Stimulated activated CD8-positive, alpha-beta memory T cell treated with anti-CD3 and anti-CD28 coated beads, Interleukin-4, amount 100 ng/mL, for 48 hours (primary cell): ENCODE data around the gene LRRC46.
A peak's percentile ranks its signal among the peaks of the same experiment; 100 is the strongest.

ENCODE experiments used
- DNase-seq: peaks from one replicate; pipeline ENCODE4 v3.0.0-alpha.2; 2020

The LRRC46 gene

DNA sequence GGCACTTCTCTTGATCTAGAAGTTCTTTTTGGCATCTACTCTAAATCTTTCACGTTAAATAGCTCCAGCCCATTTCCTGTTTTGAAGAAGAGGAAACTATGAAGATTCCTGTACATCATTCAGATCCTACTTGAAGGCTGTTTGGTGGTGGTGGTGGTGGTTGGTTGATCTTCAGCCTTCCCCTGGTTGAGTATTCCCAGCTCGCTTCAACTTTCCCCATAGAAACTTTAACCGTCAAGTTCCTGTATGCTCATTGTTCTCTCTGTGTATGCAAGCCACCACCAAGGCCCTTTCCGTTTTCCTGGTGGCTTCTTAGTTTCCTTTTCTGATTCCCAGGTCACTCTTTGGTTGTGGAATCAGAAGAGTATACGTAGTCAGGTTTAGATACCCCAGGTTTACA, 3.3 kb downstream of the LRRC46 start:
- no peak for DNase-seq

DNA sequence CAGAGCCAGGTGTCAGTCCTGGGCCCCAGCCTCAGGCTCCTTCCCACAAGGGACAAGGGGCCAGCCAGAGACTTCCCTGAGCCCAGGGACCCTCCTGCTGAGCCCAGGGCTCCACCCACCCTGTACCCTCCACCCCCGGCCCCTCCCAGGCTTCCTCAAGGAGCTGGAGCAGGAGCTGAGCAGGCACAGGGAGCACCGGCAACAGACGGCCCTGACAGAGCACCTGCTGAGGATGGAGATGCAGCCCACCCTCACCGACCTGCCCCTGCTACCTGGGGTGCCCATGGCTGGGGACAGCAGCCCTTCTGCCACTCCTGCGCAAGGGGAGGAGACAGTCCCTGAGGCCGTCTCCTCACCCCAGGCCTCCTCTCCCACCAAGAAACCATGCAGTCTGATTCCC, 5.1 kb downstream of the LRRC46 start:
- no peak for DNase-seq

DNA sequence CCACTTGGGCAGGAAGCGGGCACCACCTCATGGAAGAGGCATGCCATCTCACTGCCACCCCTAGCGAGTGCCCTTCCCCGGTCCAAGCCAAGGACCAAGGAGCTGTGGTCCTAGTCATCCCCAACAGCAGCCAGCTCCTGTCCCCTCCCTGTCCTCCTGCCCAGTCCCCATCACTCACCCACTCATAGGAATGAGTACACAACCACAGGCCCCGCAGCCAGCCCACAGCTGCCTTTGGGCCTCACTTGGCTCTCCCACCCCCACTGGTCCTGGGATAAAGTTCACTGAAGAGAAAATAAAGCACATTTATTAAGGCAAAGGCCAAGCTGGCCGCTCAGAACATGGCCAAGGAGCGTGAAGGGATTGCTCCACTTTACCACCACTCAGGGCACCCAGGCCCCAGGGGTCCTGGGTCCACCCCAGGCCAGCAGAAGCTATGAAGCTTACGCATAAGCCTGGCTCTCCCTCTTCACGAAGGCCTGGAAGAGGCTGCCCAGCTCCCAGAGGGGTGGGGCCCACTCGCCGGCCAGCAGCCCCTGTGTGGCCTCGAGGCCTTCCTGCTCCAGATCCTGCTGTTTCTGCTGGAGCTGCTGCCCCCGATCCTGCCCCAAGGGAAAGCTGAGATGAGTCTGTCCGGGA, 6.0 kb downstream of the LRRC46 start:
- no peak for DNase-seq

DNA sequence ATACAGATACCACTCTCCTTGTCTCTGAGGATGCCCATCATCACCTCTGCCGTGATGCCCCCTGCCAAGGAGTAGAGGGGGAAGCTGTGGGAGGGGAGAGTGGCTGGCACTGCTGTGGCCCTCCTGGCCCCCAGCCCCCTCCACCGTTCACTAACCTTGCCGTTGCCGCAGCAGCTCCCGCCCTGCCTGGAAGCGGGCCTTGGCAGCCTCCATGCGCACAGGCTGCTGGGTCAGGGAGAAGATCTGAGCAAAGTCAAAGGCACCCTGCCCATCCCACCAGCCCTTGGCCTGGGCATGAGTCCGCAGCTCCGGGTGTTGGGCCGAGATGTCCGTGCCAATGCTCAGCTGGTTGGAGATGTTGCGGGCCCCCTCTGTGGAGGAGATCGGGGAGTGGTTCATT, 7.2 kb downstream of the LRRC46 start:
- no peak for DNase-seq

DNA sequence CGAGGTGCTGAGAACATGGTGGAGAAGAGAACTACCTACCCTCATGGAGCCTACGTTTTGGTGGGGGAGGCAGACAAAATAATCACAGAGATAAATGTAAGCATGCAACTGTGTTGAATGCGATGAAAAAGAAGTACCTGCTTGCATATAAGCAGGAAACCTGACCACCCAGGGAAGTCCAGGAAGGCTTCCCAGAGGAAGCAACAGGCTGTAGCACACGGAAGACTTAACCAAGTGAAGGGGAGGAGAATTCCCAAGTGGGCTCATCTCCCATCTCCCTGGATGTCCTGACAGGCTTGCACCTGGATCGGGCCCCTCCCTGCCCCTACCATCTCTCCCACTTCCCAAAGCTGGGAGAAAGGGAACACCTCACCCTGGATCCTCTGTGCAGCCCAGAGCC, 7.6 kb downstream of the LRRC46 start:
- DNase-seq, result no peak

DNA sequence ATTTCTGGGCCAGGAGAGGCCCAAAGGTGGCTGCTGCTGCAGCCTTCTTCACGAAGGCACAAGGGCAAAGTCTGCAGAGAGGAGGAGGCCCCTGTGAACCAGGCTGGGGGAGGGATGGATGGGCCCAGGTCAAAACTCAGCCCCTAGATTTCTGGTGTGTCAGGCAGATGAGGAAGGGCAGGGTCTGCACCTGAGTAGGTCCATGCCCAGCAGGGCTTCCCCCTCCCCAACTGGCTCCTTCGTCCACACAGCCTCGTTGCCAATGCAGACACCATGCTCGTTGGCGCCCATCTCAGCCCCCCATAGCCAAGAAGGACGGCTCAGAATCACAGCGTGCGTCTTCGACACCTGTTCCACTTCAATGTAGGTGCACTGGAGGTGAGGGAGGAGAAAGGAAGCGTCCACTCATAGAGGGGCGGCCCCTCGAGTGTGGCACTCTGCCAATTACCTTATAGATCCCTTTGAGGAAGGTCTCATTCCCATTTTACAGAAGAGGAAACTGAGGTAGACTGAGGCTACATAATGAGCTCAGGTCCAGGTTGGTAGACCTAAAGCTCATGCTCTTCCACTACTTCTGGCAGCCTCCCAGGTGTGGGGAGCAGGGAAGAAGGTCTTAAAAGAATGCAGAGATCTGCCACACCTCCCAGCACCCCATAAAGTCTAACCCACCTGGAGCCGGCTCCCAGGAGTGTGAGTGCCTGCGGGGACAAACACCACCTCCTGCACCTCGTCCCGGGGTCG, 8.7 kb downstream of the LRRC46 start:
- no peak for DNase-seq

DNA sequence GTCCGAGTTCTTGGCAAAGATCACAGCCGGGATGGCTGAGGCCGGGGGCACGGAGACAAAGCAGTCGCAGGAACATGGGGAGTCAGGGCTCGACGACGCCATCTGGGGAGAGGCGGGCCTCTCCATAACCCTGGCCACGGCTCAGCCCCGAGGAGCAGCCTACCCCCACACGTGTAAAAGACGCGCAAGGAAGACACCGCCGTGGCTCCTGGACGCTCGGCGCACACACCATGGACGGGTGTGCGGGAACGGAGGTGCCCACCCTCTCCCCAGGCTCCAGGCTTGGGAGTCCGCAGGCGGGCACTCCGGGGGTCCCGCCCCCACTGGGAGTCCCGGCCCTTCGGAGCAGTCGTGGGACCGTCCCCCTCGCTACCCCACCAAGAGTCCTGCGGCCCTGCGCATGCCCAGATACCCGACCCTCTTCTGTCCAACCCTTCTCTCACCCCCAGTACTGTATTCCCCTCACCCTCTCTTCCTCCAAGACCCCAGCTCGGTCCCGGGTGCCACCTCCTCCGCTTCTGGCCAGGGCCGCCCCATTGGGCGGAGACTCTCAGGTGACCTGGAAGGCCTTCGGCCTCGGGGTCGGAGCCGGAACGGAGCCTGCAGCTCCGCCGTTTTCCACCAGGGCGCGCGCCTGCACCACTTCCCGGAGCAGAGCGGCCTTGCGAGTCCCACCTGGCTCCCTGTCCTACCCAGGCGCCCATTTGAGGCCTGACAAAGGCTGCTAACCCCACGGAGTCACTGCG, 9.4 kb downstream of the LRRC46 start, which contains the start of gene SCRN2:
TSS of gene SCRN2 (minus strand) at position 532 of the 746 bp plus-strand sequence. CDS start at position 102, 430 bp downstream.
- peak; percentile 97 for DNase-seq

DNA sequence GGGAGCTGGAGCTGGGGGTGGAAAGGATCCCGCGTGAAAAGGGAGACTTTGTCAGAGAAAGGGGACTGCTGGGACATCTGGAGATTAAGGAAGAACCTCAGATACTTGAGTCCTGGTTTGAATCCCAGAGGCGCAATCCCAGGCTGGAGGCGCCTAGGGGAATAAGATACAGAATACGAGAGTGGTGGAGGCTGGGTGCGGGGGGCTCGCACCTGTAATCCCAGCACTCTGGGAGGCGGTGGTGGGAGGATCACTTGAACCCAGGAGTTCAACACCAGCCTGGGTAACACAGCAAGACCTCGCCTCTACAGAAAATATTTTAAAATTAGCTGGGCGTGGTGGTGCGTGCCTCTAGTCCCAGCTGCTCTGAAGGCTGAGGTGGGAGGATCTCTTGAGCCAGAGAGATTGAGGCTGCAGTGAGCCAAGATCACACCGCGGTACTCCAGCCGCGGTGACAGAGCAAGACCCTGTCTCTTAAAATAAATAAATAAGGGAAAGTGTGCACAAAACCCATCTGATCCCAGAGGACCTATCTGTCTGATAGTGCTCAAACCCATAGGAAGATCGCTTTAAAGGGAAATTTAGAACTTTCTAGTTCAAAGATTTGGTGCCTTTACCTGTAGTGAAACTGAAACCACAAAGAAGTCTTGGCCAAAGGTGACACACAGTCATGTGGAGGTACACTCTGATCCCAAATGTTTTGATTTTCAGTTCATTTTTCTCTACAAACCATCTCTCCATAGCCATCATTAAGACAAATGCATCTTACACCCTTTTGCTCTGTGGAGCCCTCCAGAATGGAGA, 10.2 kb downstream of the LRRC46 start:
- DNase-seq, result no peak

DNA sequence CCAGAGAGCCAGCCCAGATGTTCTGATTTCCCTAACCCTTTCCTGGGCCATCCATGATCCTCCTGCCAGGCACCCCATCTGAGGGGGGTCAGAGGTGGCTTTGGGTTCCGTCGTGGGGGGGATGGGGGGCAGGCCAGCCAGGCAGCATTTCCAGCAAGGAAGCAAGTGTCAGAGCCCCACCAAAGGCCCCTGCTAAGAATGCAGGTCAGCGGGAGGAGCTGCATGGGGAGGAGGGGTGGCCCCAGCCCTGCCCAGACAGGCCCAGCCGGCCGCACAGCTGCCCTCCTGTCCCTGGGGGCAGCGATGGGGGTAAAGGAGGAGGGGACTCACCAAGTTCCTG, 11.9 kb downstream of the LRRC46 start:
- DNase-seq, result no peak

DNA sequence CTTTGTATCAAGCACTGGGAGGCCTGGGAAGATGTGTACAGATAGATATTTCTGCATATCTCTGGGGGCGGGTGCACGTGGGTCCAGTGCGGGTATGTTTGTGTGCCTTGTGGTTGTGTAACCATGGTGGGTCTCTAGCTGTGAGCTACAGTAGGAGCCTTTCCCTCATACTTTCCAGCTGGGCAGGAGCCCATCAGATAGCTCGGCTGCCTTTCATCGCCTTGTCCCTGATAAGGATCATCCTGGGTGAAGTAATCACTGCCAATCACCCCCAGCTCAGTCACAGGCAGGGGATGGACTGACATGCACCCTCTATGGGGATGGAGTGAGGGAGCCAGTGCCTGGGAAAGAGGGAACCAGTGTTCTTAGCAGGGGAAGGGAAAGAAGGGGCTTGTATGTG, 12.8 kb downstream of the LRRC46 start:
- DNase-seq, result no peak

DNA sequence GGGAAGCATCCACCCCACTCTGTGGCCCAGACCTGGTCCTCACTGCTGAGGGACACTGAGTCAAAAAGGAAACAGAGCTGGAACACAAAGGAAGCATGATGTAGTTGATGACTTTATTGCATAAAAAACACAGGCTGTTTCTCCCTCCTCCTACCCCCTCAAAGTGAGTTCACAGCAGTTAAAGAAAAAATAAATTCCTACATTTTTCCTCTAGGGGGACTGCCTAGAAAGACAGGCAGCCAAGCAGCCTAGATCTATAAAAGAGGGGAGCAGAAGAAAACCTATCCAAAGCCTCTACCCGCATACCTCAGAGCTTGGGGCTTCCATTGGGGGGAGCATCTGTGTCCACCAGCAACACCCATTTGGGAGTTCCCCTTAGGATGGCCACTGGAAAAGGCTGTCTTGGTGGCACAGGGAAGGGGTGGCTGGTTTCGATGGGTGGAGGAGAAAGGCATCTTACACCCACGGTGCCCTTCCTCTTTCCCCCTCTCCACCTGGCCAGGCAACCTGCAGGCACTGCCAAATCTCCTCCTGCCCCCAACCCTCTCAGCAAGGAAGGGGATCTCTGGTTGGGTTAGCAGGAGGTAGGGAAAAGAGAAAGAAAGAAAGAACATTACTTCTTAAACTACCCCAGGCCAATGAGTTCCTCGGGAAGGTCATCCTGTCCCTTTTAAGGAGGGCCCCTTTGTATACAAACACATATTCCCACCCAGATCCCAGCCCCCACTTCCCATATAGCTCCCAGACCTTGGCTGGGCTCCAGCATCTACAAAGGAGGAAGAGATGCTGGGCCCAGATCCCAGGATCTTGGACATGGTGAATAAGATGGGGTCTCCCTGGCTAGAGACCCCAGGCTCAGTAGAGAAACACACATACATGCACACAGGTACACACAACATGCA, 13.6 kb downstream of the LRRC46 start:
- no peak for DNase-seq

DNA sequence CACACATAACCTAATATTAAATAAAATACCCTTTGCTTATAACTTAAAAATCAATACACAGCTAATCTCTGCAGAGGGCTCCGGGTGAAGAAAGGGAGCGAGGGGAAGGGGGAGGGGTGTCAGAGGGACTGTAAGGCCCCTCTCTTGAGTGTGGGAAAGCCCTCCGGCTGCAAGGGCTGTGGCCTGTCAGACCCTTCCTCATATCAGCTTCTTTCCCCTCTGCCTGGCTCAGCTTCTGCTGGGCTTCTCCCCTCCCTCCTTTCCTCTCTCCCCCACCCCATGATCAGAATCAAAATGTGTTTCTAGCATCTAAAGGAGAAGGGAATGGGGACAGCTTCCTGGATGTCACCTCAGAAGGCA, 14.2 kb downstream of the LRRC46 start:
- DNase-seq, result no peak

DNA sequence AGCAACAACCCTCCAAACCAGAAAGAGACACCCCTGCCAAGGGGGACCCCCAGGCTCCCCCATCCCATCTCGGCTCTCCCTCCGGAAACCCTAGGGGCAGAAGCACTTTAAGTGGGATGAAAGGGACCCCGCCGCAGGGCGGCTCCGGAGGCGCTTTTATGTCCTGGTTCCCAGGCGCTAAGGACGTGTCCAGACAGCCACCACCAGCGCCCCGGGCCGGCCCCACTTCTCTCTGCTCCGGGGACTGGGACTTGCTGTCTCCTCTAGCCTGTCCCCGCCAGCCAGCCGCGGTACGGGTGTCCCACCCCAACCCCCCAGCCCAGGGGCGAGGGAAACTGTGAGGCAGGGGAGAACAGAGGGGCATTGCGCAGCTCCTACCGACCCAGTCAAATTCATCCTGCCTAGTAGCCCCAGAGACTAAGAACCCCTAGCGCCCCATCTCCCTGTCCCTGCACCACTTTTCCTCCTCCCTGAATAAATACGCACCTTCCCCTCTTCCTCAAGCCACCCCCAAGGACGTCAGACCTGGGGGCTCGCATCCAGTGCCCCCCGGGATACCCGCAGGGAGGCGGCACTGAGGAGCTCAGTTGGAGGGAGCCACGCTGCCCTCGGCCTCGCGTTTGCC, 15.4 kb downstream of the LRRC46 start:
- no peak for DNase-seq

DNA sequence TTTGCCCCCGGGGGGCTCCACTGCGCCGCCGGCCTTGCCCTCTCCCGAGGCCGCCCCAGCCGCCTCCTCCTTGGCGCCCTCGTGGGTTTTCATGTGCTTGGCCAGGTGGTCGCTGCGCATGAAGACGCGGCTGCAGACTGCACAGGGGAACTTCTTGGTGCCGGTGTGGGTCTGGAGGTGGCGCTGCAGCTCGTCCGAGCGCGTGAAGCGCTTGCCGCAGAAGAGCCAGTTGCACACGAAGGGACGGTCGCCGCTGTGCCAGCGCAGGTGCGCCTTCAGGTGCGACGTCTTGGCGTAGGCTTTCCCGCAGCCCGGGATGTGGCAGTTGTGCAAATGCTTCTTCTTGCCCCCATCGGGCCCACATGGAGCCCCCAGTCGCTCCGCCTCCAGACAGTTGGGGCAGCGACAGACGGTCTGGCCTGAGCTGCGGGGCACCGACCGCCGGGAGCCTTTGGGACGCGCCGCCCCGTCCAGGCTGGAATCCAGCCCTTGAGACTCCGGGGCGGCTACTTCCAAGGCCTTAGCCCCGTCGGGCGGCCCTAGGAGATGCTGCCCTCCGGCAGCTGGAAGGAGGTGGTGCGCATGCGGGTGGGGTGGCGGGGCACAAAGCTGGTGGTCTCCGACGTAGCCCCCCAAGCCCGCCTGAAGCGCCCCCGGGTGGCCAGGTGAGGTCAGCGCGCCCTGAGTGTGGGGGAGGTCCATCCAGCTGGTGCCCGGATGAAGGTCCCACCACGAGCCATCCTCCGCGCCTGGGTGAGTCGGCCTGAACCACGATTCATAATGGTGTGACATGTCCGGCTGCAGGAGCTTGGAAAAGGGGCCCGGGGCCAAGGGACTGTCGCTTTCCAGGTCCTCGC, 16.1 kb downstream of the LRRC46 start:
- DNase-seq, result no peak

DNA sequence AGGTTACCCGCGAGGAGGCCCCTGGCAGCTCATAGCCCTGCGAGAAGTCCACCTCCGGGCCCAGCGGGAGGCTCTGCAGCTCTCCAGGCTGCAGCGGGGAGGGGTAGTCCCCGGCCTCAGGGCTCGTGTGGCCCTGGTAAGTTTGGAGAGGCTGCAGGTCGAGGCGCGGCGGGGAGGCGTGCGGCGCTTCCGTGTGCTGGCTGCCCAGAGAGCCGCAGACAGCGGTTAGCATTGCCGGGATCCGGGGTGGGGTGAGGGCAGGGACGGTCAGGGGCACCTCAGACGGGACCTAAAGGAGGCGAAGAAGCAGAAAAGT, 16.7 kb downstream of the LRRC46 start:
- DNase-seq, result no peak

DNA sequence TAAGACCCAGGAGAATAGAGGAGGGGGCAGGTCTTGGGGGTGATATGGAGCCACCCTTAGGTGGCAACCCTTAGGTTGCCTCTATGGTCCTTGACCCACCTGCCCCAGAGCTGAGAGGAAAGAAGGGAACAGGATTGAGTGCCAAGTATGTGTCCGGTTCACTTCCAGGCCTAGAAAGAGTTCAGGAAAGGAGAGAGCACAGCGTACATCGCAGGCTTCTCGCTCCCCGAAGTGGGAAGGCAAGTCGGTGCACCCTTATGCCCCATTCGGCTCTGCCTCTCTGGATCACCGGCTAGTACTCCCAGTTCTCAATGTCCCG, 18.9 kb downstream of the LRRC46 start:
- no peak for DNase-seq

DNA sequence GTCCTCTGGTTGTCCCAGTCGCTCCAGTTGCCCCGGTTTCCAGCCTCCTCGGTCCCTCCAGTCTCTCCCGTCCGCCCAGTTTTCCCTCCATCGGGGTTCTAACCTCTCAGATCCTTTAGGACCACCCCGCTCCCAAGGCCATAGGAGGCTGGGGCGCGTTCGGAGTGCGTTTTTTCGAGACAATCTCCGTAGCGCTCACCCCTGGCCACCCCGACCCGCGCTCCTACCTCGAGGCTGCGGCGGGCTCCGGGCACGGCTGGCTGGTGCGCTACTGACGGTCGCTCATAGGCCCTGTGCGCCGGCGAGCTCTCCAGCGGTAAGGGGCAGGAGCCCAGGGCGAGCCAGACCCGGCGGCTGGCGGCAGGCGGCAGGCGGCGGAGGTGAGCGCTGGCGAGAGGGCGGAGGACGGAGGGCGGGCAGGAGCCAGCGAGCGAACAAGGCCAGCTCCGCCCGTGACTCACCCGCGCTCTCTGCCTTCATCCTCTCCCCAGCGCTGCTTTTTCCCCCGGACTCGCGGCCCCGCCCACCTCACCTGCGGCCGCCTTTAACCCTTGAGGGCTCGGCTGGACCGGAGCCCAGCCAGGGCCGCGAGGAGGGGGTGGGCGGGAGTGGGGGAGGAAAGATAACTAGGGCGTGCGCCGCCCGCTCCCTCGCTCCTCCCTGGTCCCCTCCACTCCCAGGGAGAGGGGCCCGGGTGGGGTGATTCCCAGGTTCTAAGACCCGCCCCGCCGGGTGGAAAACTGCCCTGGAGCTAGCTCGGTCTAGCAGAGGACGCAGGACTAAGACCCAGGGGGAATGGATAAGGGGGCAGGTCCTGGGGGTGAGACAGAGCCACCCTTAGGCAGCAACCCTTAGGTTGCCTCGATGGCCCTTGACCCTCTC, 19.5 kb downstream of the LRRC46 start, which contains the start of gene SP6:
TSS of gene SP6 (minus strand) at position 472 of the 882 bp plus-strand sequence. CDS start 2,734 bp downstream, outside the sequence.
- peak; percentile 80 for DNase-seq

DNA sequence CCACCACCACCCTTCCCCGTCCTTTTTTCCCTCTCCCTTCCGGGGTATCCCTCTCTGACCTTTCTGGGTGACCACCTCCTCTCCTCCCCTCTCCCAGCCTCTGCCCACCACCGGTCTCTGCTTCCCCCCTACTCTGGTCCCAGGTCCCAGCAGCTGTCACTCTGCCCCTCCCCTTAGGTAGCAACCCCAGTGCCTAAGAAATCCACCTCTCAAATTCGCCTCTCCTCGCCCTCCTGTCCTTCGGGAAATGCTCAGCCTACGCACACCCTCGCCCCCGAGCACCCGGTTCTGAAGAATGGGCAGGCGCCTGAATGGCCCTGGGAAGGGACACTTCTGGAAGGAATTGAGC, 20.3 kb downstream of the LRRC46 start:
- no peak for DNase-seq

DNA sequence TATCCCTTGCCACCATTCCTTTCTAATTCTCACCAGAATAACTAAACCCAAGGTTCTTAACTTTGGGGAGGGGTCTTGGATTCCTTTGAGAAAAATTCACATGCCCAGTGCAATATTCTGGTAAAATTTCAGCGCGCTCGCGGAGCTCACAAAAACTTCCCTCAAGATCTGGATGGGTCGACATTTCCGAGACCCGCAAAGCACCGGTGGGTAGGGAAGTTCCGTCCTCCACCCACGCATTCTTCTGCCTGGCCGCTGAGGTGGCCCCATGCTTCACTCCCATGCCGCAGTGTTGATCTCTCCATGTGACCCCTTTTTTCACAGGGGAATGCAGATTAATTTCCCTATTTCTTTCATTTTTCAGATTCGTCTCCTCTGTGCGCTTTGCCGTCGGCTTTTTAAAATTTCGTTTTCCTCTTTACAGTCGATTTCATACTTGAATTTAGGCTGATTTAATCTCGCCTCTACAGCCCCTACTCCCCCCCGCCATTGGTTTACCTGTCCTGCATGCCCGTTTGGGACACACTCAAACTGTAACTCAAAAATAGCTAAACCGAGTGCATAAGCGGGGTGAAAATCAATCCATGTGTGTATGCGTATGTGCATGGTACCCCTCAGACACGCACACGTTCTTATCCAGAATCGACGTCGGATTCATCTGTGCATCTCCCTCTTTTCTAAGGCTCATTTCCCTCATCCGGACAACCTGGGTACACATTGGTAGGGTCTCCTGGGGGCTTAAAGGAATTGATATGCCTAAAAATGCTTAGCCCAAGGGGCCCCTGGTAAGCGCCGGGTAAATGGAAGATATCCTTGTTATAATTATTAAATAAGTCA, 20.9 kb downstream of the LRRC46 start:
- no peak for DNase-seq
